Activated CD8-positive, alpha-beta T cell treated with anti-CD3 and anti-CD28 coated beads, Interleukin-2, amount 10 ng/mL, durations not matched to agents 7 days and 5 days (primary cell): ENCODE results near the gene NT5DC3. TPM values are rescaled to one million over a fixed set of nuclear protein-coding genes. Genes with fewer than 3 reads are reported as not detected.
A peak's percentile ranks its signal among the peaks of the same experiment; 100 is the strongest.

Source experiments
- ATAC-seq: fragments of 150-1000 bp; cut with Tn5 transposase; one replicate; pipeline ENCODE4 v1.10.0; 2021; ENCODE audit warnings: moderate library complexity
- CTCF ChIA-PET: fragments of 350-600 bp; sonication (Branson Sonifier 250); formaldehyde crosslinking; loops from one replicate; lab custom pipeline; 2021; ENCODE audit warnings: antibody characterized with exemption; lab: Charles Lee
- POLR2A ChIA-PET: fragments of 350-600 bp; sonication (Branson Sonifier 250); formaldehyde crosslinking; loops from one replicate; lab custom pipeline; 2021; ENCODE audit warnings: antibody characterized with exemption; lab: Charles Lee
- DNase-seq: peaks from one replicate; pipeline ENCODE4 v3.0.0-alpha.2; 2020
- H3K27ac Mint-ChIP-seq: one replicate; pipeline ENCODE4 v1.8.0; 2021; ENCODE audit warnings: mild to moderate bottlenecking, mixed read lengths
- H3K27me3 Mint-ChIP-seq: one replicate; pipeline ENCODE4 v1.8.0; 2021; ENCODE audit warnings: low read depth, mixed read lengths
- H3K36me3 Mint-ChIP-seq: one replicate; pipeline ENCODE4 v1.8.0; 2021; ENCODE audit warnings: low read depth, mixed read lengths
- H3K4me1 Mint-ChIP-seq: one replicate; pipeline ENCODE4 v1.8.0; 2021; ENCODE audit warnings: low read depth, mixed read lengths
- H3K4me3 Mint-ChIP-seq: one replicate; pipeline ENCODE4 v1.8.0; 2021; ENCODE audit warnings: mild to moderate bottlenecking, mixed read lengths
- H3K9me3 Mint-ChIP-seq: one replicate; pipeline ENCODE4 v1.8.0; 2022; ENCODE audit warnings: mixed read lengths; ENCODE audit not compliant: insufficient read depth
- total RNA-seq, 2 experiments: library from RNA; stranded (reverse); gene quantifications; one replicate each; pipeline ENCODE4 v1.2.3, GENCODE V29; 2021

Gene NT5DC3
- total RNA-seq, 2 experiments from 2014 or later = 3.1 to 3.3 TPM

- Mint-ChIP-seq H3K9me3 (no peaks in the 10 kb centered on the region), H3K4me3 (no peak overlapping the region), H3K27me3 (peaks cover 4% of the 10 kb centered on the region), H3K4me1 (peaks cover 36% of the 10 kb centered on the region), H3K36me3 (no peaks in the 10 kb centered on the region), H3K27ac (peak overlapping the region; percentile 28)
- POLR2A ChIA-PET = interaction anchor here (0.7 kb wide), 1 partner anchor 29 kb away, joined by 3 read pairs; no protein-coding TSS in a partner anchor
- no peak for ATAC-seq
- CTCF ChIA-PET = interaction anchor here (0.9 to 5.0 kb wide), 8 partner anchors 8 to 231 kb away, joined by 3 to 63 read pairs (median 5); partner anchors contain the start of gene TDG
- no peak for DNase-seq
Observed at GRCh38 chr12:103879048-103879692, 38.1 kb upstream of the NT5DC3 start.

- peaks cover 4% of the 10 kb centered on the region for H3K27me3 Mint-ChIP-seq
- peaks cover 36% of the 10 kb centered on the region for H3K4me1 Mint-ChIP-seq
- H3K27ac Mint-ChIP-seq = no peak overlapping the region
- CTCF ChIA-PET = interaction anchor here (0.6 to 5.0 kb wide), 19 partner anchors 10 to 259 kb away, joined by 3 to 63 read pairs (median 4); partner anchors contain the start of gene TDG
- POLR2A ChIA-PET = interaction anchor here (0.6 to 1.2 kb wide), 2 partner anchors 51 to 113 kb away, joined by 3 read pairs; no protein-coding TSS in a partner anchor
- H3K36me3 Mint-ChIP-seq = no peaks in the 10 kb centered on the region
- peak overlapping the region; percentile 6 for H3K4me3 Mint-ChIP-seq
- H3K9me3 Mint-ChIP-seq = no peaks in the 10 kb centered on the region
- ATAC-seq (peak; percentile 91), DNase-seq (peak; percentile 70)
Observed at GRCh38 chr12:103877934-103878510, 37.0 kb upstream of the NT5DC3 start.

DNA sequence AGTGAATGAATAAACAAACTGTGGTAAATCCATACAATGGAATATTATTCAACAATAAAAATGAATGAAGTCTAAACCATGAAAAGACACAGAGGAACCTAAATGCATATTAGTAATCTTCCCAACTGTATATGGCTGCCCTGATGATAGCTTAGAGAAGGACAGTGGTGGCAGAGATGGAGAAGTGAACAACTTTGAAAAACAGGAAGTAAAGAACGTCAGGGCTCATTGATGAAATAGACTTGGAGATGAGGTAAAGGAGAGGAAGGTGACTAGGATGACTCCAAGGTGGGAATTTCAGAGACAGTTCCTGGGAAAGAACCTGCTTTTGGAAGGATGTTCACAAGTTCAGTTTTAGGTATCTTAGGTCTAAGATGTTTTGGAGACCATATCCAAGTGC is 36.3 kb upstream of the NT5DC3 start:
- Mint-ChIP-seq H3K4me3 (no peak overlapping the region), H3K27ac (no peak overlapping the region), H3K9me3 (no peaks in the 10 kb centered on the region), H3K4me1 (peaks cover 36% of the 10 kb centered on the region), H3K36me3 (no peaks in the 10 kb centered on the region), H3K27me3 (peaks cover 4% of the 10 kb centered on the region)
- ChIA-PET CTCF (interaction anchor here (0.6 to 5.0 kb wide), 13 partner anchors 13 to 259 kb away, joined by 3 to 63 read pairs (median 5); partner anchors contain the start of gene TDG), POLR2A (no interaction called here)
- DNase-seq = no peak
- no peak for ATAC-seq

DNA sequence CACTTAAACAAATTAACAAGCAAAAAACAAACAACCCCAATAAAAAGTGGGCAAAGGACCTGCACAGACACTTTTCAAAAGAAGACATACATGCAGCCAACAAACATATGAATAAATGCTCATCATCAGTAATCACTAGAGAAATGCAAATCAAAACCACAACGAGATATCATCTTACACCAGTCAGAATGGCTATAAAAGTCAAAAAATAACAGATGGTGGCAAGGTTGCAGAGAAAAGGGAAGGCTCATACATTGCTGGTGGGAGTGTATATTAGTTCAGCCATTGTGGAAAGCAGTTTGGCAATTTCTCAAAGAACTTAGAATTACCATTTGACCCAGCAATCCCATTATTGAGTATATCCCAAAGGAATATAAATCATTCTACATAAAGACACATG is 34.6 kb upstream of the NT5DC3 start:
- Mint-ChIP-seq H3K4me3 (no peak overlapping the region), H3K27me3 (peaks cover 4% of the 10 kb centered on the region), H3K27ac (no peak overlapping the region), H3K9me3 (no peaks in the 10 kb centered on the region), H3K4me1 (peaks cover 26% of the 10 kb centered on the region), H3K36me3 (no peaks in the 10 kb centered on the region)
- ATAC-seq (no peak), DNase-seq (no peak)
- CTCF ChIA-PET = no interaction called here
- POLR2A ChIA-PET = no interaction called here

GRCh38 chr12:103868215-103868614 is 27.2 kb upstream of the NT5DC3 start:
- Mint-ChIP-seq H3K4me1 (no peaks in the 10 kb centered on the region), H3K9me3 (no peaks in the 10 kb centered on the region), H3K27ac (no peak overlapping the region), H3K4me3 (no peak overlapping the region), H3K36me3 (peaks cover 1% of the 10 kb centered on the region), H3K27me3 (peaks cover 3% of the 10 kb centered on the region)
- no peak for ATAC-seq
- POLR2A ChIA-PET = no interaction called here
- no peak for DNase-seq
- CTCF ChIA-PET = interaction anchor here (1.0 to 1.1 kb wide), 2 partner anchors 10 to 235 kb away, joined by 3 read pairs; no protein-coding TSS in a partner anchor

DNA sequence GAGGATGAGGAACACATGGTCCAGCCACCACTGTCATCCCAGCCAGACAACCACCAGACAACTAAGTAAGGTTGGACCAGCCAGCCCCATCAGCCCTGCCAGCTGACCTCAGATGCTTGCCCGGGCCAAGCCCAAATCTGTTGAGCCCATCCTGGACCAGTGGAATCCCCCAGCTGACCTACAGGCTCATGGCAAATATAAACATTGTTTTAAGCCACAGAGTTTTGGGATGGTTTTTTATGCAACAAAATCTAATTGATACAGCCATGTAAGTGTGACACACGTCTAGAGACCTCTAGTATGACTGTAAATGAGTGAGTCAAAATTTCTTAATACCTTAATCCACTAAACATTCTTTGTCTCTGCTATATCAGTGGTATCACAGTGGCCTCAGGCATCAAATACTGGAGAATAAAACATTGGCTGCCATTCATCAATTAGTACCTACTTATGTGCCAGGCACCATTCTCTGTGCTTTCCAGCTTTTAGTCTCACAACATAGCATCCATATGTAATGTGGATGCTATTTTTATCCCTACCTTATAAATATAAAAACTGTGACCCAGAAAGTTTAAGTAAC is 24.2 kb upstream of the NT5DC3 start:
- POLR2A ChIA-PET = no interaction called here
- CTCF ChIA-PET = interaction anchor here (0.9 to 1.4 kb wide), 2 partner anchors 12 to 244 kb away, joined by 5 to 7 read pairs; no protein-coding TSS in a partner anchor
- Mint-ChIP-seq H3K4me3 (no peak overlapping the region), H3K36me3 (peaks cover 1% of the 10 kb centered on the region), H3K4me1 (no peaks in the 10 kb centered on the region), H3K9me3 (no peaks in the 10 kb centered on the region), H3K27ac (no peak overlapping the region), H3K27me3 (peaks cover 3% of the 10 kb centered on the region)
- no peak for DNase-seq
- ATAC-seq = no peak

GRCh38 chr12:103864710-103865109 is 23.7 kb upstream of the NT5DC3 start:
- no peak for ATAC-seq
- H3K36me3 Mint-ChIP-seq = no peaks in the 10 kb centered on the region
- H3K27ac Mint-ChIP-seq = no peak overlapping the region
- ChIA-PET CTCF (interaction anchor here (0.9 to 1.4 kb wide), 2 partner anchors 13 to 244 kb away, joined by 5 to 7 read pairs; no protein-coding TSS in a partner anchor), POLR2A (no interaction called here)
- peaks cover 3% of the 10 kb centered on the region for H3K27me3 Mint-ChIP-seq
- DNase-seq = no peak
- H3K9me3 Mint-ChIP-seq = no peaks in the 10 kb centered on the region
- no peaks in the 10 kb centered on the region for H3K4me1 Mint-ChIP-seq
- no peak overlapping the region for H3K4me3 Mint-ChIP-seq

DNA sequence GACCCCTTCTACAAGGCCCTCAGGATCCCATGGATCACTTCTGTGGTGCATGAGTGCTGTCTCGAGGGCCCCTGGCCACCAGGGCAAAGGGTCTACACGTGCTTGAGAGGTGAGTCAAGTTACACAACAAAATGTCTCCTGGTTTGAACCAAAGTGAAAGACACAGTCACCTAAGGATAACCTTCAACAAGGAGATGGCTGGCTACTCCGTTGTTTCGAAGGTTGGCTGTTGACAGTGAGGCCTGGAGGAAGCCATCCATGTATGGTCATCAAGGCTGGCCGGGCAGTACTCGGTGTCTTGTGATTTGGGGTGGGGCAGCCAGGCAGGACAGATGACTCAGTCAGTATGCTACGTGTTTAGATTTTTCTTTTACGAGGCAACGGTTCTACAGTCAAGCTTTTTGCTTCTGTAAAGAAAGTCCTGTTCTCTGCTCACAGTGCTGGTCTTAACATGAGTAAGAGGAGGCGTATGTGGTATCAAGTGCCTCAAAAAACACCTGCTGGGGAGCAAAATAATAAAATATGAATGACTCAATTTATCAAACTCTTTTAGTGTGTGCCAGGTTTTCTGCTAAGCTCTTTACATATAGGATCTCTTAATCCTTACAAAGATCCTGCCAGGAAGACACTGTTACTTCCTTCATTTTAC is 18.0 kb upstream of the NT5DC3 start:
- Mint-ChIP-seq H3K4me3 (no peak overlapping the region), H3K4me1 (no peaks in the 10 kb centered on the region), H3K9me3 (no peaks in the 10 kb centered on the region), H3K27ac (no peak overlapping the region), H3K36me3 (no peaks in the 10 kb centered on the region), H3K27me3 (no peaks in the 10 kb centered on the region)
- ATAC-seq (no peak), DNase-seq (no peak)
- CTCF ChIA-PET = no interaction called here
- POLR2A ChIA-PET = no interaction called here

- no peak overlapping the region for H3K27ac Mint-ChIP-seq
- POLR2A ChIA-PET = no interaction called here
- CTCF ChIA-PET = interaction anchor here (0.7 to 1.0 kb wide), 2 partner anchors 36 to 251 kb away, joined by 3 read pairs; no protein-coding TSS in a partner anchor
Observed at GRCh38 chr12:103858335-103858734, 17.3 kb upstream of the NT5DC3 start.

GRCh38 chr12:103857164-103857563 is 16.1 kb upstream of the NT5DC3 start:
- no peak overlapping the region for H3K4me3 Mint-ChIP-seq

More at GRCh38 chr12:103858335-103858734, 17.3 kb upstream of the NT5DC3 start:
- Mint-ChIP-seq H3K4me1 (no peaks in the 10 kb centered on the region), H3K36me3 (no peaks in the 10 kb centered on the region), H3K27me3 (peaks cover 3% of the 10 kb centered on the region), H3K9me3 (no peaks in the 10 kb centered on the region), H3K4me3 (no peak overlapping the region)
- no peak for ATAC-seq
- DNase-seq = no peak

DNA sequence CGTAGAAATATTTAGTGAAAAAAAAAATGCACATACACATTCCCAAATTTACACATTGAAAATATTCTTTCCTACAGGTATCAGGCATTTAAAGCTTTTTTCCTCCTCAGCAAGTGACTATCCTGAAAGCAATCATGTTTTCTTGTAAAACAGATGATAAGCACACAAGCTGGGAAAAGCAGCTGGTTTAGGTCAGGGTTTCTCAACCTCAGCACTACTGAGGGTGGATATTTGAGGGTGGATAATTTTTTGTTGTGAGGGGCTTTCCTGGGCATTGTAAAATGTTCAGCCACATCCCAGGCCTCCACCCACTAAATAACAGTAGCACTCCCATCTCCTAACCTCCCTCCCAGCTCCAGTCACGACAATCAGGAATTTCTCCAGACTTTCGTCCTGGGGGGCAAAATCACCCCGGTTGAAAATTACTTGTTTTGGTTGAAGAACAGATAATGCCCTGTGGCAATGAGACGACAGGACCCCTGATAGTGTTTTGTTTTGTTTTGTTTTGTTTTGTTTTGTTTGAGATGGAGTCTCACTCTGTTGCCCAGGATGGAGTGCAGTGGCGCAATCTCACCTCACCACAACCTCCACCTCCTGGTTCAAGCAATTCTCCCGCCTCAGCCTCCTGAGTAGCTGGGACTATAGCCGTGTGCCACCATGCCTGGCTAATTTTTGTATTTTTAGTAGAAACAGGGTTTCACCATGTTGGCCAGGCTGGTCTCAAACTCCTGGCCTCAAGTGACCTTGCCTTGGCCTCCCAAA is 15.0 kb upstream of the NT5DC3 start:
- Mint-ChIP-seq H3K36me3 (no peaks in the 10 kb centered on the region), H3K4me1 (no peaks in the 10 kb centered on the region), H3K4me3 (no peak overlapping the region), H3K27me3 (peaks cover 5% of the 10 kb centered on the region), H3K9me3 (no peaks in the 10 kb centered on the region), H3K27ac (no peak overlapping the region)
- DNase-seq = no peak
- ATAC-seq = no peak
- CTCF ChIA-PET = interaction anchor here (0.9 kb wide), 1 partner anchor 15 kb away, joined by 3 read pairs; the partner anchor contains the start of gene NT5DC3
- POLR2A ChIA-PET = no interaction called here

More at GRCh38 chr12:103857164-103857563, 16.1 kb upstream of the NT5DC3 start:
- no peaks in the 10 kb centered on the region for H3K4me1 Mint-ChIP-seq
- ChIA-PET POLR2A (no interaction called here), CTCF (interaction anchor here (1.0 kb wide), 1 partner anchor 252 kb away, joined by 3 read pairs; no protein-coding TSS in a partner anchor)
- no peak for DNase-seq
- H3K27me3 Mint-ChIP-seq = peaks cover 3% of the 10 kb centered on the region
- no peak for ATAC-seq
- no peaks in the 10 kb centered on the region for H3K36me3 Mint-ChIP-seq
- no peaks in the 10 kb centered on the region for H3K9me3 Mint-ChIP-seq
- no peak overlapping the region for H3K27ac Mint-ChIP-seq
